GM21825 (cell line): Measurements from ENCODE around the gene NLGN4X.

ENCODE experiments used
- ATAC-seq: cut with Tn5 transposase; IDR thresholded peaks from one replicate; pipeline ENCODE4 v1.9.1; 2021; ENCODE audit warnings: mild to moderate bottlenecking, moderate library complexity; ENCODE audit not compliant: unreplicated experiment

NLGN4X gene

GRCh38 chrX:6159468-6159867 lies 69.2 kb downstream of the NLGN4X start:
- ATAC-seq, result no peak

DNA sequence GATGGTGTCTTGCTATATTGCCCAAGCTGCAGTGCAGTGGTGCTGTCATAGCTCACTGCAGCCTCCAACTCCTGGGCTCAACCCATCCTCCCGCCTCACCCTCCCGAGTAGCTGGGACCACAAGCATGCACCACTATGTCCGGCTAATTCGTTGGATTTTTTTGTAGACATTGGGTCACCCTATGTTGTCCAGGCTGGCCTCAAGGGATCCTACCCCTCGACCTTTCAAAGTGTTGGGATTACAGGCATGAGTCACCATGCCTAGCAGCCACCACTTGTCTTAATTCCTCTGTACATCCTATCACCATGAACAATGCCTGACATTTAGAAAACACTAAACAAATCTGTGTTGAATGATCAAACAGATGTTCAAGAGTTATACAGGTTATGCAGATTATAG lies 76.7 kb downstream of the NLGN4X start:
- no peak for ATAC-seq

DNA sequence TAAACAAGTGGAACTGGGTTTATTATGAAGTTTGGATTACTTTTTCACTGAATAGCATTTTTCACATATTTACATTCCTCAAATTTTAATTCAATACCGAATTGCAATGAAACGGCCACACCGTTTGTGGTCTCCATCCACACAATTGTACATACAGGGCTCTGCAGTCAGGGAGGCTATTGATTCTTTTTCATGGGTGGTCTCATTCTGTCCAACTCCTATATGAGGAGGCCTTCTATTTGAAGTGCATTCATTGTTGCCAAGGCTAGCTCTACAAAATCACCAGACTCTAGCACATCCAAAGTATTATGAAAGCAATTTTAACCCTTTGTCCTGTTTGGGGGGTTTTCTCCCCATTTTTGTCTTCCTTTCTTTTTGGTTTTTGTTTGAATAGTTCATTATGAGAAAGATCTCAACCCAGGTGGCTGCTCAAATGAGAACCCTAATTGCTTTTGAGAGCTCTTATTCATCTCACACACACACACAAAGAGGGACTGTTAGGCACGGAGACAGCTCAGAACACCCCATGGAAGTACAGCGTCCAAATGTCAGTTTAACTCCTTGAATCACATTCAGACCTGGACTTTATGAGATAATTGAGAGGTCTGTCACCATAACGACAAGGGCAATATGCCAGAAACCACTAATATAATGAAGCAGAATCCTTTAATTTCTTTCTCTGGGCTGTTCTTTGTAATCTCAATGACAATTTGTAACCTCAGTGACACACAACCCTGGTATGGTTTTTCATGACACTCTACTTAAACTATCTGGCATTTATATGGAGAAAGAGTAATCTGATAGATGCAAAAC lies 79.4 kb downstream of the NLGN4X start:
- no peak for ATAC-seq

DNA sequence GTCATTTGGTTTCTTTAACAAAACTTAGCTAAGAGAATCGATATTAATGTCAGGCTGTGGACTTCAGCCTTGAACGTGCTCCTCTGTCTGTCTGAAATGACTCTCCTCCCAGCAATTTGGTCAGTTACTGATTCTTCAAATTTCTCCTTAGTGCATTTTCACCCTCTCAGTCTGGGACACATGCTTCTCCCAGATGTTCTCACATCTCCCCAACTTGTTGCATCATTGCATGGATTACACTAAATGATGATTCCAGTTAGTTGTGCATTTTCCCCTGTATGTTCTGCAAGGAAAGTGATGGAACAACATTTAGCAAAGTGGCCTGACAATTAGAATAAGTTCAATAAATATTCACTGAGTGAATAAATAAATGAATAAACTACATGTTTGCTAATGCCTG lies 94.4 kb downstream of the NLGN4X start:
- ATAC-seq, result no peak

DNA sequence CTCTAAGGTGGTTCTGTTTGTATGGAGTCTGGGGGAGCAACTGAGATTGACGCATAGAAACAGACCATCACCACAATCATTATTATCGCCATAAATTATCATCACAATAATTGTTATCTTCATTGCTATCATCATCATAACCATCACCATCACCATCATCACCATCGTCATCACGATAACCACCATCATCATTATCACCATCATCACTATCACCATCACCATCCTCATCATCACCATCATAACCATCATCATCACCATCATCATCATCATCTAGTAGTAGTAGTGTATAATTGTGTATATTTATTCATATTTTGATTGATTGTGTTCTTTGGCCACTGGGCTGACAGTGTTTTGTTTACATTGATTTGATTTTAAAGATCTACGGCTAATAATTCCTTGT lies 95.7 kb downstream of the NLGN4X start:
- no peak for ATAC-seq

- ATAC-seq, result no peak
These were observed 97.4 kb downstream of the NLGN4X start for GRCh38 chrX:6131287-6131686.

- no peak for ATAC-seq
These were observed 99.5 kb downstream of the NLGN4X start for GRCh38 chrX:6129195-6129594.

DNA sequence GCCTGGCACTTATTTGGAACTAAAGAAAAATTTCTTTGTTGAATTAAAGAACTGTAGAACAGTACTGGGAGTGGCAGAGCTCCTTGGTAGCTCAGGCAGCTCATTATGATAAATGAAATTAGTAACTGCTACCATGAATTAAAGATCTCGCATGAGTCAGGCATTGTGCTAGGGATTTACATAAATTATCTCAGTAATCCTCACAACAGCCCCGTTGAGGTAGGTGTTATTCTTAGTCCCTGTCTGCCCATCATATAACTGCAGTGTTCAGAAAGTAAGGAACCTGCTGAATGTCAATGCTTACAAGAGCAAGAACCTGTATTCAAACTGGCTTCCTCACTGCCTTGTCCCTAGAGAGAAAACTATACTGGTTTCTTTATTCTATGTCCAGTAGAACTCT lies 108.3 kb downstream of the NLGN4X start:
- no peak for ATAC-seq

- ATAC-seq, result no peak
These were observed 133.2 kb downstream of the NLGN4X start for GRCh38 chrX:6095469-6095868.

GRCh38 chrX:6074532-6074931 lies 154.1 kb downstream of the NLGN4X start:
- no peak for ATAC-seq

DNA sequence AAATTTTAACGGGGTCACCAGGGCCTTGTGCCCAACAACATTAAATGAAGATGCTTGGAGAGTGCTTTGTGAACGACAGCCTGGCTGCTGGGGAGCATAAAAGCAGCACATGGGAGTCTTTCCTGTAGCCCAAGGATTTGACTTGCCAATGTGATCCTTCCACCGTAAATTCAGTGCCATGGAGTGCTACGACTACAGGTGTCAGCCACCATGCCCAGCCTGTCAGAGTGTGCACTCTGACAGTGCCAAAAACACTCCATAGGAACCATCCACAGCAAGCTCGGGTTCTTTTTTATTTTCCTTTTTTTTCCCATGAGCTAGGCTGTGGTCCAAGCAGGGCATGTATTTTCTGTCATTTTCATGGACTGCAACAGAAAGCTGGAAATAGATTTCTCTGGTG lies 156.9 kb downstream of the NLGN4X start:
- ATAC-seq, result no peak

GRCh38 chrX:6067600-6067999 lies 161.1 kb downstream of the NLGN4X start:
- no peak for ATAC-seq

- ATAC-seq, result no peak
These were observed 175.5 kb downstream of the NLGN4X start for GRCh38 chrX:6053141-6053540.

GRCh38 chrX:6052111-6052745 lies 176.4 kb downstream of the NLGN4X start:
- no peak for ATAC-seq

DNA sequence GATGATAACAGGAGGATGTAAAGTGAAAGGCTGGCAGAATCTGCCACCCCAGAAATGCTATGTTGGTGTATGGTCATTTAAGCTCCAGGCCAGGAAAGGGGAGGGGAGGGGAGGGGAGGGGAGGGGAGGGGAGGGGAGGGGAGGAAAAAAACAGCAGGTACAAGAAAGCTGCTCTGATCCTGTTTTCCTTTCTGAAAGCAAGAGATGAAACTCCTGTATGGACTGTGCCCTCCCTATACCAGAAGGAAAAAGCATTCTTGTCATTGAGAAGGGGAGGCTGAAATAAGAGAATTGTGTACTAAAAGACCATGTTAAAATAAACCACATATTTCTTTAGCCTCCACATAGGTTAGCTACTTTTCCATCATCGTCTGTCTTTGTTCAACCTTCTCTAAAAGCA lies 179.5 kb downstream of the NLGN4X start:
- no peak for ATAC-seq

DNA sequence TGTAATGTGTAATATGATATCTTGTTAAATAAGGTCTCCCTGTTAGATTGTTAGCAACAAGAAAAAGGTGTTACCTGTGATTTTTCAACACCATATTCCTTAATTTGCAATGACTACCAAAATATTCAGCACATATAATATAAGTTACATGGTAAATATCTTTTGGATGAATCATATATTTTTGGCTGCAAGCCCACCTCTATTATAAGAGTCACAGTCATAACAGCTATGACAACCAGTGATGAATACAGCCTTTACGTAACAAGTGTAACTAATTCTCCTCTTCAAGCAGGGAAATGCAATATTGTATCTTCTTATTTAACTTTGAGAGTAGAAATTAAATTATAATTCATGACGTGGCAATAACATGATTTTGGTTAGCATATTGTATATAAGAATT lies 187.0 kb downstream of the NLGN4X start:
- no peak for ATAC-seq

DNA sequence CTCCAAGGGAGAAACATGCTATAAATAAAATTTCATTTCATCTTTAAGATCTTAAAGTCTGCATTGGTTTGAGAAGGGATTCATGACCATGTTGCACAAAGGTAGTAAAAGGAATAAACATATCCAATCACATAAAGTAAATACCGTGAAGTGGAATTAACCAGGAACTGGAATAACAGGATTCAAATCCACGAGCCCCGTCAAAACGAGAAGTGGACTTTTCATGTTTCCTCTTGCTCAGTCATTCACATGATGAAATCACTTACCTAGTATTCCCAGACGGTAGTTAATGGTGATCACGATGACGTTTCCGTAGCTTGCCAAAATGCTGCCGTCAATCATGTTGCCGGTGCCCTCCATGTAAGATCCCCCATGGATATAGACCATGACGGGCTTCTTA lies 199.7 kb downstream of the NLGN4X start:
- ATAC-seq, result no peak

DNA sequence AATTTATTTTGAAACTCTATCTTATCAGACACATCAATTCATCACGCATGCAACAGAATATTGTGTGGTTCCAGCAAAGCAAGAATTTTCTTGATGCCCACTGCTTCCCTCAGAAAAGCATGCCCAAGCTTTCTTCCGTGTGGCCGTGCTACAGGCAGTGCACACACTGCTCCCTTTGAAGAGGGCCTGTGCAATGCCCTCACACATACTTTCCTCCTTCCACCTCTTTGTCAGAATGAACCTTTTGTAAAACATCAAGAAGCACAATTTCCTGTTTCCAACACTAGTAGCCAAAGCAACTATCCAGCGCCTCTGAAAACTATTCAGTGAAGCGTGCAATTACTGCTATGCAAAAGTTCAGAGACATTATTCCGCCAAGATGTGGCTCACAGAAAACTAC lies 201.7 kb downstream of the NLGN4X start:
- no peak for ATAC-seq

DNA sequence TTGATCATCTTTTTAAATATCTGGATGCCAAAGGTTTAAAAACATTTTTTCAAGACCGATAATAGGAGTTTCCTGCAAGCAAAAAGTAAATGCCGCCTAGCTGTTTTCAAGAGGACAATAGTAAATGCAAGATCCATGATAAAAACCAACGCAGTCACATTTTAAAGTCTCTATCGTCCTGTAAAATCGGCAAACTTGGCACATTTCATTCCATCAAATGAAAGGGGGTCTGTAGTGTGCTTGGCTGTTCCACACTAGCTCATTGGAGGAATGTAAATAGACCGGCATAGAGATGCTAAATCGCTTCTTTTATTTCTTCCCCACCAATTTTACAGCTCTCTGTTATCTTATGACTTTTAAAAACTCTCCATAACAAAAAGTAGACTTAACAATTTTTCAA lies 202.2 kb downstream of the NLGN4X start:
- ATAC-seq, result no peak

- no peak for ATAC-seq
These were observed 204.5 kb downstream of the NLGN4X start for GRCh38 chrX:6024204-6024603.

DNA sequence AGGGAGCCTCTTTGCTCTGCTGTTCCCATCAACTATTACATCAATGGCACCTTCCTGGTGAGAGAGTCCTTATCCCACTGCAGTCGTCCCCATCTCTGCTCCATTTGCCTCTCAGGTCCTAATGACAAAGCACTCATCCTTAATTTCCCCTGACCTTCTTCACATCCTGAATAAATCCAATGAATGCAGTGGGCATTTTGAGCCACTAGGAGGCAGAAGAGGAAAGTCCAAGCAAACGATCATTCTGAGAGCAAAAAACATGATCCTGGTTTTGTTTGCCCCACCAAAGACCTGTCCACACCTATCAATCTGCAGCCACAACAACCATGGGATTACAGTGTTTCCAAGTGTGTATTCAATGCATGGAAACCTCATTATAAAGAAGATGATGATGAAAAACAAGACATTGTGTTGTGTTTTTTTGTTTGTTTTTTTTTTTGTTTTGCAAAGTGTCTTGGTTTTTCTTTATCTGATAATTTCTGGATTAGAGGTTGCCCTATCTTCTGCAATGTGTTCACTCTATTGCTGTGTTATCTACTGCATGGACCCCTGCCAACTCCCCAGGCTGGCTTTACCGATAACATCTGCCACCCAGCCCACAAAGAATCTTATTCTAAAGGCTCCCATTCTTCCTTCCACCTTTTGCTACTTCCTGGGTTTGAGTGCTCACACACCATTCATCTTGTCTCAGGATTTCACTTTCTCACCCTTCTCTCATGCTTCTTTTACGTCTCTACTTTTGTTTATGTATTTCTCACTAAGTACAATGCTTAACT lies 207.2 kb downstream of the NLGN4X start:
- ATAC-seq, result no peak

DNA sequence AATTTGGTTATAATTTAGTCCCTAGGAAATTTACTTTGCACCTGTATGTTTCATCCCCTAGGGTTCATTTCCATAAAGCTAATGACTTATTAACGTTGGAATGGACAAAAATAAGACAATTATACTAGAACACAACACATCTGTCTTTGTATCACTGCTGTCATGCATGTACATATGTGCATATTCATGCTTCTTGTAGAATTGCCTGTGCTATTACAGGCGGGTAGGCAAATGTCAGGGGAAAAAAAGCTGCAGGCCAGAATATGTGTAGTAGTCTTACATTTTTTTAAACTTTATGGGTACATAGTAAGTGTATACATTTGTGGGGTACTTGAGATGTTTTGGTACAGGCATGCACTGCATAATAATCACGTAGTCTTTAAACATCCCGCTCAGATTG lies 209.6 kb downstream of the NLGN4X start:
- no peak for ATAC-seq
